ENCODE results near the gene SLC22A7.

SLC22A7 gene

DNA sequence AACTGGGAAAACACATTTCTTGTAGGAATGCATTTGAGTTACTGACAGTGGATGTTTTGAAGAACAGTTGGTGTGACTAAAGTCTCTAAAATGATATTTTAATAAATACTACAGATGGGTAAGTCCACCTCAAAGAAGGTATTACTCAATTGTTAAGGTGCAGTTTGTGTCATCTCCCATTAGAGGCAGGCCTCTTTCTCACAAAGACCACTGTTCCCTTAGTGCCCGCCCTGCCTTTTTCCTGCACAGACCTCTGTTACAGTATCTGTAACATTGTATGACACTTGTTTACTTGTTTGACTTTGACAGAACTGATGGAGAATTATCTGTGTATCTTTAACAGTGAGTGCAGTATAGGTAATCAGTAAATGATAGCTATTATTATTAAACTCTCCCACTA lies 15.8 kb downstream of the SLC22A7 start:
- no peaks in the 10 kb centered on the region for H3F3A ChIP-seq (ENCODE audit: low read depth)
- no peaks in the 10 kb centered on the region for H3K4me1 ChIP-seq (ENCODE audit: insufficient read depth, low read length, poor library complexity, severe bottlenecking)
- no peaks in the 10 kb centered on the region for H3K9me3 ChIP-seq (ENCODE audit: insufficient read depth, low read depth, low read length)

DNA sequence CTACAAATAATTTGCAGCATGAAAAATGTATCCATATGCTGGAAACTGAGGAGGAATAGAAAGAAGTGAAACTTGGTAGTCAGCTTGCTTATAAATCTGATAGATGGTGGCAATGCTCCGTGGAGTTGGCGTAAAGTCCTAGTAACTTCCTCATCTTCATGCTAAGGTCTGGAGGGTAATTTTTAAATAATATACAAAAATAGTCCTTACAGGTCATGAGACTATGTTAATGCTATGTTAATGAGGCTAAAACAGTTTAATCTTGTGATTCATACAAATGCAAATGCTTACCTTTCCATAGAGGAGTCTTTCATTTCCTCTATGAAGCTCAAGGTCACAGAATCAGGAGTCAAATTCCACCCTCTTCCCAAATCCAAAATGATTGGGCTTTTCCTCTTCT lies 20.0 kb downstream of the SLC22A7 start:
- H3K4me3 ChIP-seq (ENCODE audit: low read length, poor library complexity, severe bottlenecking): no peak overlapping the region
- H3F3A ChIP-seq (ENCODE audit: low read depth): no peaks in the 10 kb centered on the region
- H2AFZ ChIP-seq (ENCODE audit: low read length): no peak overlapping the region

More for the DNA sequence above, 15.8 kb downstream of the SLC22A7 start:
- Histone ChIP-seq H3K9ac (ENCODE audit: low read depth, low read length, poor library complexity, severe bottlenecking) (no peak overlapping the region), H4K20me1 (ENCODE audit: insufficient read depth, low read length, poor library complexity, severe bottlenecking) (no peaks in the 10 kb centered on the region), H3K4me3 (ENCODE audit: low read length, poor library complexity, severe bottlenecking) (no peak overlapping the region), H2AFZ (ENCODE audit: low read length) (no peak overlapping the region), H3K79me2 (ENCODE audit: insufficient read depth, low read length) (no peaks in the 10 kb centered on the region), H3K27me3 (ENCODE audit: insufficient read depth, low read length, poor library complexity, severe bottlenecking) (no peaks in the 10 kb centered on the region), H3K4me2 (ENCODE audit: low read depth, low read length, poor library complexity, severe bottlenecking) (no peak overlapping the region), H3K9me2 (replicated peaks; ENCODE audit: low read depth, low read length) (no peaks in the 10 kb centered on the region), H3K36me3 (ENCODE audit: insufficient read depth, low read length) (no peaks in the 10 kb centered on the region)
- TF ChIP-seq, protein P1, sequence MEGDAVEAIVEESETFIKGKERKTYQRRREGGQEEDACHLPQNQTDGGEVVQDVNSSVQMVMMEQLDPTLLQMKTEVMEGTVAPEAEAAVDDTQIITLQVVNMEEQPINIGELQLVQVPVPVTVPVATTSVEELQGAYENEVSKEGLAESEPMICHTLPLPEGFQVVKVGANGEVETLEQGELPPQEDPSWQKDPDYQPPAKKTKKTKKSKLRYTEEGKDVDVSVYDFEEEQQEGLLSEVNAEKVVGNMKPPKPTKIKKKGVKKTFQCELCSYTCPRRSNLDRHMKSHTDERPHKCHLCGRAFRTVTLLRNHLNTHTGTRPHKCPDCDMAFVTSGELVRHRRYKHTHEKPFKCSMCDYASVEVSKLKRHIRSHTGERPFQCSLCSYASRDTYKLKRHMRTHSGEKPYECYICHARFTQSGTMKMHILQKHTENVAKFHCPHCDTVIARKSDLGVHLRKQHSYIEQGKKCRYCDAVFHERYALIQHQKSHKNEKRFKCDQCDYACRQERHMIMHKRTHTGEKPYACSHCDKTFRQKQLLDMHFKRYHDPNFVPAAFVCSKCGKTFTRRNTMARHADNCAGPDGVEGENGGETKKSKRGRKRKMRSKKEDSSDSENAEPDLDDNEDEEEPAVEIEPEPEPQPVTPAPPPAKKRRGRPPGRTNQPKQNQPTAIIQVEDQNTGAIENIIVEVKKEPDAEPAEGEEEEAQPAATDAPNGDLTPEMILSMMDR (conservative IDR thresholded peaks at IDR 0.05; ENCODE audit: low read length): no peak
- TF ChIP-seq EZH2phosphoT487 (IDR thresholded peaks at IDR 0.05; ENCODE audit: borderline replicate concordance): no peak

GRCh38 chr6:43325876-43326275 lies 27.8 kb downstream of the SLC22A7 start:
- no peaks in the 10 kb centered on the region for H3K79me2 ChIP-seq (ENCODE audit: insufficient read depth, low read length)
- H2AFZ ChIP-seq (ENCODE audit: low read length): no peak overlapping the region

More for the DNA sequence above, 20.0 kb downstream of the SLC22A7 start:
- Histone ChIP-seq H3K4me1 (ENCODE audit: insufficient read depth, low read length, poor library complexity, severe bottlenecking) (no peaks in the 10 kb centered on the region), H4K20me1 (ENCODE audit: insufficient read depth, low read length, poor library complexity, severe bottlenecking) (no peaks in the 10 kb centered on the region), H3K9me3 (ENCODE audit: insufficient read depth, low read depth, low read length) (no peaks in the 10 kb centered on the region), H3K79me2 (ENCODE audit: insufficient read depth, low read length) (no peaks in the 10 kb centered on the region), H3K27me3 (ENCODE audit: insufficient read depth, low read length, poor library complexity, severe bottlenecking) (no peaks in the 10 kb centered on the region), H3K9ac (ENCODE audit: low read depth, low read length, poor library complexity, severe bottlenecking) (no peak overlapping the region), H3K9me2 (replicated peaks; ENCODE audit: low read depth, low read length) (no peaks in the 10 kb centered on the region), H3K36me3 (ENCODE audit: insufficient read depth, low read length) (no peaks in the 10 kb centered on the region), H3K4me2 (ENCODE audit: low read depth, low read length, poor library complexity, severe bottlenecking) (no peak overlapping the region)
- TF ChIP-seq, protein P1 (conservative IDR thresholded peaks at IDR 0.05; ENCODE audit: low read length): no peak
- TF ChIP-seq EZH2phosphoT487 (IDR thresholded peaks at IDR 0.05; ENCODE audit: borderline replicate concordance): no peak

More at GRCh38 chr6:43325876-43326275, 27.8 kb downstream of the SLC22A7 start:
- Histone ChIP-seq H3F3A (ENCODE audit: low read depth) (no peaks in the 10 kb centered on the region), H3K4me2 (ENCODE audit: low read depth, low read length, poor library complexity, severe bottlenecking) (no peak overlapping the region), H3K9me3 (ENCODE audit: insufficient read depth, low read depth, low read length) (no peaks in the 10 kb centered on the region), H4K20me1 (ENCODE audit: insufficient read depth, low read length, poor library complexity, severe bottlenecking) (no peaks in the 10 kb centered on the region), H3K36me3 (ENCODE audit: insufficient read depth, low read length) (no peaks in the 10 kb centered on the region), H3K9me2 (replicated peaks; ENCODE audit: low read depth, low read length) (no peaks in the 10 kb centered on the region), H3K9ac (ENCODE audit: low read depth, low read length, poor library complexity, severe bottlenecking) (no peak overlapping the region), H3K4me3 (ENCODE audit: low read length, poor library complexity, severe bottlenecking) (no peak overlapping the region), H3K4me1 (ENCODE audit: insufficient read depth, low read length, poor library complexity, severe bottlenecking) (no peaks in the 10 kb centered on the region), H3K27me3 (ENCODE audit: insufficient read depth, low read length, poor library complexity, severe bottlenecking) (no peaks in the 10 kb centered on the region)
- TF ChIP-seq, protein P1 (conservative IDR thresholded peaks at IDR 0.05; ENCODE audit: low read length): no peak
- no peak for TF ChIP-seq EZH2phosphoT487 (IDR thresholded peaks at IDR 0.05; ENCODE audit: borderline replicate concordance)
